Measurements from ENCODE around the gene PPIC. TPM values are rescaled to one million over a fixed set of nuclear protein-coding genes. Genes with fewer than 3 reads are reported as not detected.

The PPIC gene
- total RNA-seq, 2 experiments from 2014 or later = not detected

- POLR2A ChIA-PET = no interaction called here
- TF ChIP-seq, protein P1, sequence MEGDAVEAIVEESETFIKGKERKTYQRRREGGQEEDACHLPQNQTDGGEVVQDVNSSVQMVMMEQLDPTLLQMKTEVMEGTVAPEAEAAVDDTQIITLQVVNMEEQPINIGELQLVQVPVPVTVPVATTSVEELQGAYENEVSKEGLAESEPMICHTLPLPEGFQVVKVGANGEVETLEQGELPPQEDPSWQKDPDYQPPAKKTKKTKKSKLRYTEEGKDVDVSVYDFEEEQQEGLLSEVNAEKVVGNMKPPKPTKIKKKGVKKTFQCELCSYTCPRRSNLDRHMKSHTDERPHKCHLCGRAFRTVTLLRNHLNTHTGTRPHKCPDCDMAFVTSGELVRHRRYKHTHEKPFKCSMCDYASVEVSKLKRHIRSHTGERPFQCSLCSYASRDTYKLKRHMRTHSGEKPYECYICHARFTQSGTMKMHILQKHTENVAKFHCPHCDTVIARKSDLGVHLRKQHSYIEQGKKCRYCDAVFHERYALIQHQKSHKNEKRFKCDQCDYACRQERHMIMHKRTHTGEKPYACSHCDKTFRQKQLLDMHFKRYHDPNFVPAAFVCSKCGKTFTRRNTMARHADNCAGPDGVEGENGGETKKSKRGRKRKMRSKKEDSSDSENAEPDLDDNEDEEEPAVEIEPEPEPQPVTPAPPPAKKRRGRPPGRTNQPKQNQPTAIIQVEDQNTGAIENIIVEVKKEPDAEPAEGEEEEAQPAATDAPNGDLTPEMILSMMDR (conservative IDR thresholded peaks at IDR 0.05; ENCODE audit: low read length) = no peak
- no peak for TF ChIP-seq EZH2phosphoT487 (IDR thresholded peaks at IDR 0.05; ENCODE audit: borderline replicate concordance, low read depth, low read length)
Measured at GRCh38 chr5:123033157-123033671, 3.3 kb downstream of the PPIC start.

GRCh38 chr5:123028222-123028621 is 8.3 kb downstream of the PPIC start:
- H4K20me1 ChIP-seq (ENCODE audit: insufficient read depth, low read length) = no peaks in the 10 kb centered on the region
- no TSS peak for BruUV-seq (replicated peaks)
- H2AFZ ChIP-seq (ENCODE audit: low read length) = no peak overlapping the region
- CTCF ChIA-PET (ENCODE audit: unreplicated experiment) = no interaction called here
- no peaks in the 10 kb centered on the region for H3K4me1 ChIP-seq (ENCODE audit: insufficient read depth, low read length, poor library complexity, severe bottlenecking)
- intact Hi-C loops (cut with micrococcal nuclease; ENCODE audit: unreplicated experiment) = no loop called here
- no peak overlapping the region for H3K4me2 ChIP-seq (ENCODE audit: low read length)
- H3K36me3 ChIP-seq (ENCODE audit: insufficient read depth, low read length) = no peaks in the 10 kb centered on the region
- POLR2A ChIA-PET = no interaction called here
- H3K9me3 ChIP-seq (ENCODE audit: low read length) = no peaks in the 10 kb centered on the region
- TF ChIP-seq, protein P1 (conservative IDR thresholded peaks at IDR 0.05; ENCODE audit: low read length) = no peak
- no peak for TF ChIP-seq EZH2phosphoT487 (IDR thresholded peaks at IDR 0.05; ENCODE audit: borderline replicate concordance, low read depth, low read length)
- H3K79me2 ChIP-seq (ENCODE audit: insufficient read depth, low read depth, low read length) = no peaks in the 10 kb centered on the region
- DNase-seq (ENCODE audit: low spot score) = no peak
- H3K27ac ChIP-seq (ENCODE audit: low read depth, low read length, poor library complexity, severe bottlenecking) = no peak overlapping the region
- no peaks in the 10 kb centered on the region for H3K9me2 ChIP-seq (ENCODE audit: insufficient read depth, low read length)
- no peak overlapping the region for H3K4me3 ChIP-seq (ENCODE audit: low read depth, low read length, poor library complexity, severe bottlenecking)

More at GRCh38 chr5:123033157-123033671, 3.3 kb downstream of the PPIC start:
- CTCF ChIA-PET (ENCODE audit: unreplicated experiment) = no interaction called here
- no peak overlapping the region for H2AFZ ChIP-seq (ENCODE audit: low read length)
- no peak overlapping the region for H3K27ac ChIP-seq (ENCODE audit: low read depth, low read length, poor library complexity, severe bottlenecking)
- intact Hi-C loops (cut with micrococcal nuclease; ENCODE audit: unreplicated experiment) = no loop called here
- H3K4me3 ChIP-seq (ENCODE audit: low read depth, low read length, poor library complexity, severe bottlenecking) = no peak overlapping the region
- H3K4me2 ChIP-seq (ENCODE audit: low read length) = no peak overlapping the region
- H3K4me1 ChIP-seq (ENCODE audit: insufficient read depth, low read length, poor library complexity, severe bottlenecking) = no peaks in the 10 kb centered on the region
- no peaks in the 10 kb centered on the region for H3K9me3 ChIP-seq (ENCODE audit: low read length)
- H4K20me1 ChIP-seq (ENCODE audit: insufficient read depth, low read length) = no peaks in the 10 kb centered on the region
- no TSS peak for BruUV-seq (replicated peaks)
- H3K36me3 ChIP-seq (ENCODE audit: insufficient read depth, low read length) = no peaks in the 10 kb centered on the region
- H3K9me2 ChIP-seq (ENCODE audit: insufficient read depth, low read length) = no peaks in the 10 kb centered on the region
- no peaks in the 10 kb centered on the region for H3K79me2 ChIP-seq (ENCODE audit: insufficient read depth, low read depth, low read length)
- DNase-seq (ENCODE audit: low spot score) = no peak

- Histone ChIP-seq H3K9me3 (ENCODE audit: low read length) (no peaks in the 10 kb centered on the region), H3K36me3 (ENCODE audit: insufficient read depth, low read length) (no peaks in the 10 kb centered on the region), H4K20me1 (ENCODE audit: insufficient read depth, low read length) (no peaks in the 10 kb centered on the region), H2AFZ (ENCODE audit: low read length) (no peak overlapping the region), H3K4me2 (ENCODE audit: low read length) (no peak overlapping the region), H3K4me3 (ENCODE audit: low read depth, low read length, poor library complexity, severe bottlenecking) (no peak overlapping the region), H3K79me2 (ENCODE audit: insufficient read depth, low read depth, low read length) (no peaks in the 10 kb centered on the region), H3K27ac (ENCODE audit: low read depth, low read length, poor library complexity, severe bottlenecking) (no peak overlapping the region), H3K9me2 (ENCODE audit: insufficient read depth, low read length) (no peaks in the 10 kb centered on the region), H3K4me1 (ENCODE audit: insufficient read depth, low read length, poor library complexity, severe bottlenecking) (no peaks in the 10 kb centered on the region)
- ChIA-PET POLR2A (no interaction called here), CTCF (ENCODE audit: unreplicated experiment) (no interaction called here)
- TF ChIP-seq, protein P1 (conservative IDR thresholded peaks at IDR 0.05; ENCODE audit: low read length) = no peak
- no peak for TF ChIP-seq EZH2phosphoT487 (IDR thresholded peaks at IDR 0.05; ENCODE audit: borderline replicate concordance, low read depth, low read length)
- intact Hi-C loops (cut with micrococcal nuclease; ENCODE audit: unreplicated experiment) = no loop called here
- no peak for DNase-seq (ENCODE audit: low spot score)
- BruUV-seq (replicated peaks) = no TSS peak
Measured at GRCh38 chr5:123014689-123015088, 21.8 kb downstream of the PPIC start.

Measured in OCI-LY7 (cell line).